Body of pancreas (tissue), 4 donors: ENCODE results near the gene SEMA6A. TPM values are rescaled to one million over a fixed set of nuclear protein-coding genes. Genes with fewer than 3 reads are reported as not detected.

Source experiments
- ATAC-seq: fragments of 150-250 bp; one replicate; pipeline ENCODE4 v1.9.1; 2016
- DNase-seq, 4 donors: peaks; one replicate each; pipeline ENCODE4 v3.0.0-alpha.2; 2019
- H3K27ac ChIP-seq, 4 donors: fragments of 200-600 bp; sonication (generic); 1 replicate in 3 of 4; 2 replicates in 1 of 4; pipeline versions ENCODE4 v1.5.1 to v1.6.1; 2016 to 2019; ENCODE audit warnings: mild to moderate bottlenecking in 1 of 4, mixed read lengths in 1 of 4, moderate library complexity in 1 of 4
- H3K27me3 ChIP-seq, 2 donors: fragments of 200-600 bp; sonication (generic); one replicate each; pipeline ENCODE4 v1.6.0; 2016; ENCODE audit warnings: mild to moderate bottlenecking in 1 of 2
- H3K36me3 ChIP-seq, 2 donors: fragments of 200-600 bp; sonication (generic); replicated peaks in 1 of 2; 2 replicates each; pipeline ENCODE4 v1.5.1; 2016; ENCODE audit warnings: low read depth in 2 of 2; ENCODE audit not compliant: insufficient read depth in 1 of 2
- H3K4me1 ChIP-seq: fragments of 200-600 bp; sonication (generic); one replicate; pipeline ENCODE4 v1.6.0; 2016
- H3K4me3 ChIP-seq, 2 donors: fragments of 200-600 bp; sonication (generic); 1 replicate in 1 of 2; 2 replicates in 1 of 2; pipeline ENCODE4 v1.5.1; 2016 to 2019
- H3K9me3 ChIP-seq, 3 donors: fragments of 200-600 bp; sonication (generic); 1 replicate in 2 of 3; 2 replicates in 1 of 3; pipeline ENCODE4 v1.5.1; 2016
- POLR2A ChIP-seq, 3 donors: fragments of 450-650 bp; IDR thresholded peaks; one replicate each; pipeline ENCODE4 v1.6.1; 2016; ENCODE audit warnings: antibody characterized with exemption in 3 of 3, mild to moderate bottlenecking in 2 of 3
- WGBS, 2 donors: methylation state at CpG; one replicate each; pipeline ENCODE4 v1.1.5; 2017; 5-methylcytosine and 5-hydroxymethylcytosine counted together
- intact Hi-C: fragments of 100-400 bp; cut with DNase I; formaldehyde crosslinking; loops from one replicate; pipeline ENCODE4 v1.15.1; 2023
- total RNA-seq, 2 donors: library from RNA; depleted of rRNA; stranded (reverse); fragments of >200 nt; gene quantifications; one replicate each; pipeline ENCODE4 v1.1.0, GENCODE V29; 2016
- TF ChIP-seq, protein P1 (sequence below), 7 experiments: fragments of 450-650 bp in 4 of 7; fragments of 200-600 bp in 3 of 7; sonication (generic) in 3 of 7; IDR thresholded peaks; one replicate each; pipeline ENCODE4 v1.5.1; 2016 to 2019; ENCODE audit warnings: antibody characterized with exemption in 7 of 7

Gene SEMA6A
- total RNA-seq, 2 donors from 2014 or later: 18.7 to 25.1 TPM

DNA sequence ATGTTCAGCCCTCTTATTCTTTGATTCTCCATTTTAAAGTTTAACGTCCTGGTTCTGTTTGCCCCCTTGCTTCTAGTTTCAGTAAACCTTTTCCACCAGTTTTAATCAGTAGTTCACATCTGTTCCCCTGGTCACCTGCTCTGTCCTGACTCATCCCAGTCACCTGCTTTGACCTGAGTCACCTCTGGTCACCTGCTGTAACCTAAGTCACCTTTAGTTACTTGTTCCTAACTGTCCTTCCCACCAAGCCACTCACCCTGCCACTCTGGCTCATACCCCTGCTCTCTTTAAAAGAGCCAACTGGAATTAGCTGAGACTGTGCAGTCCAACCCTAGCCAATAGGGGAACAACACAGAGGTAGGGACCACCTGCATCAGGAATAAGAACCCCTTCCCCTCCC lies 43.0 kb downstream of the SEMA6A start:
- Histone ChIP-seq H3K4me3 (no peak overlapping the region), H3K9me3 (no peaks in the 10 kb centered on the region), H3K27ac (peak overlapping the region in 3 of 4 donors; percentile 0 to 13 (median 9)), H3K4me1 (peaks cover 51% of the 10 kb centered on the region), H3K36me3 (no peaks in the 10 kb centered on the region), H3K27me3 (no peaks in the 10 kb centered on the region)
- no peak for TF ChIP-seq POLR2A (IDR thresholded peaks at IDR 0.05)
- TF ChIP-seq, protein P1, sequence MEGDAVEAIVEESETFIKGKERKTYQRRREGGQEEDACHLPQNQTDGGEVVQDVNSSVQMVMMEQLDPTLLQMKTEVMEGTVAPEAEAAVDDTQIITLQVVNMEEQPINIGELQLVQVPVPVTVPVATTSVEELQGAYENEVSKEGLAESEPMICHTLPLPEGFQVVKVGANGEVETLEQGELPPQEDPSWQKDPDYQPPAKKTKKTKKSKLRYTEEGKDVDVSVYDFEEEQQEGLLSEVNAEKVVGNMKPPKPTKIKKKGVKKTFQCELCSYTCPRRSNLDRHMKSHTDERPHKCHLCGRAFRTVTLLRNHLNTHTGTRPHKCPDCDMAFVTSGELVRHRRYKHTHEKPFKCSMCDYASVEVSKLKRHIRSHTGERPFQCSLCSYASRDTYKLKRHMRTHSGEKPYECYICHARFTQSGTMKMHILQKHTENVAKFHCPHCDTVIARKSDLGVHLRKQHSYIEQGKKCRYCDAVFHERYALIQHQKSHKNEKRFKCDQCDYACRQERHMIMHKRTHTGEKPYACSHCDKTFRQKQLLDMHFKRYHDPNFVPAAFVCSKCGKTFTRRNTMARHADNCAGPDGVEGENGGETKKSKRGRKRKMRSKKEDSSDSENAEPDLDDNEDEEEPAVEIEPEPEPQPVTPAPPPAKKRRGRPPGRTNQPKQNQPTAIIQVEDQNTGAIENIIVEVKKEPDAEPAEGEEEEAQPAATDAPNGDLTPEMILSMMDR (IDR thresholded peaks at IDR 0.05): no peak
- DNase-seq (no peak), ATAC-seq (no peak)
- WGBS, 2 donors: 73 to 79% methylated on average over 1 of the region's 1 CpG
- intact Hi-C loops: no loop called here

DNA sequence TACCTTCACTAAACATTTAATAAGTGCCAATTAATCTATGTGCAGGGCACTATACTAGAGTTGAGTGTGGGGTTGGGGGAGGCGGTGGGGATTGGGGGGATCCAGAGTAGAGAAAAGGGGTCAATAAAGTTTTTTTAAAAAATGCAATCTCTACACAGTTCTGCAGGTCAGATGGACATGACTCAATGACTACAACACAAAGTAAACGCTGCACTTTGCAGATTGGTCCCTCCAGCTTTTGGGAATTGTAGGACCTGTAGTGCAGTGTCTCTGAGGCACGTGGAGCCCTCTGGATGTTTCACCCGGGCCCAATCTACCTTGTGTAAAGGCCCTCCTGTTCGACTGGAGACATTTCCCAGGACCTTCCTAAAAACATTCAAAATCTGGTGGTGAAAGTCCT lies 43.5 kb downstream of the SEMA6A start:
- Histone ChIP-seq H3K27me3 (no peaks in the 10 kb centered on the region), H3K36me3 (no peaks in the 10 kb centered on the region), H3K27ac (peak overlapping the region in 2 of 4 donors; percentile 9 to 13), H3K4me1 (peaks cover 48% of the 10 kb centered on the region), H3K4me3 (no peak overlapping the region), H3K9me3 (no peaks in the 10 kb centered on the region)
- WGBS, 2 donors: 86 to 88% methylated on average over 5 of the region's 5 CpGs
- ATAC-seq (no peak), DNase-seq (no peak)
- intact Hi-C loops: no loop called here
- TF ChIP-seq, protein P1 (IDR thresholded peaks at IDR 0.05): no peak
- TF ChIP-seq POLR2A (IDR thresholded peaks at IDR 0.05): no peak

DNA sequence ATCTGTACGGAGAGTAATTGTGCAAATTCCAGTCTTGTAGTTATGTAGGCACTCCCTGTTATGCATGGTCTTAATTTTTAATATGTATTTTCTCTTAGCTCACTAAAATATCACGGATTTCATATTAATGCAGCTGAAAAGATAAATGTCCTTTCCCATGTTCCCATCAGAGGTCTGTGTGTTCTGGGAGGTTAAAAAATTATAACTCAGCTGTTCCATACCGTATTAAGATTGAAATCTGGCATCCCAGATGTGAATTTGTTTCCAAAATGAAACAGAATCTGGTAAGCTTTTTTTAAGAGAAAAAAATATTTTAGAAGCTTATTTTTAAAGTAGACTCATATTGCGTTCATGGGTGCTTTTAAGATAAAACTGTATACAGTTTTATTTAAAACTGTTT lies 44.3 kb downstream of the SEMA6A start:
- Histone ChIP-seq H3K27me3 (no peaks in the 10 kb centered on the region), H3K4me1 (peaks cover 42% of the 10 kb centered on the region), H3K27ac (peak overlapping the region in 2 of 4 donors; percentile 3 to 13), H3K4me3 (no peak overlapping the region), H3K36me3 (no peaks in the 10 kb centered on the region), H3K9me3 (no peaks in the 10 kb centered on the region)
- 63 to 71% methylated on average over 4 of the region's 4 CpGs for WGBS, 2 donors
- no peak for DNase-seq
- intact Hi-C loops: no loop called here
- ATAC-seq: no peak
- TF ChIP-seq, protein P1 (IDR thresholded peaks at IDR 0.05): no peak
- TF ChIP-seq POLR2A (IDR thresholded peaks at IDR 0.05): no peak

DNA sequence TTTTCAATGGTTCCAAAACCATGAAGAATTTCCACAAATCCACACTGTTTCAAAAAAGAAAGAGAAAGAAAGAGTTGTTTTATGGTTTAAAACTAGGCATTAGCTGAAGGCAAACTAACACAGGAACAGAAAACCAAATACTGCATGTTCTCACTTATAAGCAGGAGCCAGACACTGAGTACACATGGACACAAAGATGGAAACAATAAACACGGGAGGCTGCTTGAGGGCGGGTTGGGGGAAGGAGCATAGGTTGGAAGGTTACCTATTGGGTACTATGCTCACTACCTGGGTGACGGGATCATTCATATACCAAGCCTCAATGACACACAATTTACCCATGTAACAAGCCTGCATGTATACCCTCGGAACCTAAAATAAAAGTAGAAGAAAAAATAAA lies 45.0 kb downstream of the SEMA6A start:
- WGBS, 2 donors: 79% methylated on average over 4 of the region's 4 CpGs
- peak overlapping the region in 1 of 4 donors; percentile 2 for H3K27ac ChIP-seq
- H3K36me3 ChIP-seq: no peaks in the 10 kb centered on the region
- no peaks in the 10 kb centered on the region for H3K9me3 ChIP-seq
- peaks cover 40% of the 10 kb centered on the region for H3K4me1 ChIP-seq
- intact Hi-C loops: no loop called here
- H3K27me3 ChIP-seq: no peaks in the 10 kb centered on the region
- TF ChIP-seq POLR2A (IDR thresholded peaks at IDR 0.05): no peak
- TF ChIP-seq, protein P1 (IDR thresholded peaks at IDR 0.05): no peak
- ATAC-seq: no peak
- DNase-seq: no peak
- H3K4me3 ChIP-seq: no peak overlapping the region

DNA sequence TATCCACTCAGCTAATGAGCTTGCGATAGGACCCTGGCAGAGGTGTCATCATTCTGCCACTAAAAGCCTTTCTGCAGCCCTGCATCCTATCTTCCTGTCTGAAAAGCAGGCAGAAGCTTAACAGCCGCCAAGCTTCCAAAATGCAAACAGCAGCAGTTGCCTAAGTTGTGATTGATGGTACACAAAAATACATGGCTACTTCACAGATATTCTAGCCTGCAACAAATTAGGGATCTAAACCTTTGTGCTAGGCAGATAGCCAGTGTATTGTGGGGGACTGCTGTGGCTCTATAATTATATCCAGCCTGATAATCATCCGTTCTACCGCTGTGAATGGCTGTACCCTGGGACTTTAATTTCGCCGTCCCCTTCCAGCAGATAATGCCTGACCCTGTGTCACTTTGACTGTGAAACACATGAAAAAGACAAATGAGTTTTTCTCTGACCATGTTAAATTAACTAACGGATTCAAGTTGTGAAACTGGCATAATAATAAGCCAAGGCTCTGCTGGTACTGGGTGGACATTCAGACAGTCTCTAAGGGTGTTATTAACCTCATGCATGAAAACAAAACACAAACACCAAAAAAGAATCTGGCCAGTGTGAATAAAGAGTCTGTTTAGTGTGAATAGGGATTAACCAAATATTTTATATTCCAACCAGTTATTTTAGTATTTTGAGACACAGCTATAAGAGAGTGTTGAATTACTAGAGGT lies 45.9 kb downstream of the SEMA6A start:
- intact Hi-C loops: no loop called here
- 49 to 61% methylated on average over 7 of the region's 7 CpGs for WGBS, 2 donors
- Histone ChIP-seq H3K9me3 (no peaks in the 10 kb centered on the region), H3K27me3 (no peaks in the 10 kb centered on the region), H3K36me3 (no peaks in the 10 kb centered on the region), H3K4me3 (no peak overlapping the region), H3K27ac (peak overlapping the region in 3 of 4 donors; percentile 12 to 48 (median 28)), H3K4me1 (peaks cover 38% of the 10 kb centered on the region)
- ATAC-seq (no peak), DNase-seq (no peak)
- no peak for TF ChIP-seq POLR2A (IDR thresholded peaks at IDR 0.05)
- TF ChIP-seq, protein P1 (IDR thresholded peaks at IDR 0.05): no peak
